Chondrocyte (in vitro differentiated cells): ENCODE results near the gene GRAMD2B. TPM values are rescaled to one million over a fixed set of nuclear protein-coding genes. Genes with fewer than 3 reads are reported as not detected.

ENCODE experiments used
- DNase-seq: peaks from one replicate; pipeline ENCODE4 v3.0.0; 2021; ENCODE audit warnings: mixed read lengths, low spot score
- H3K27ac Mint-ChIP-seq: one replicate; pipeline ENCODE4 v1.8.0; 2021; ENCODE audit warnings: mild to moderate bottlenecking, moderate library complexity, mixed read lengths; ENCODE audit not compliant: unreplicated experiment
- H3K27me3 Mint-ChIP-seq: 2 replicates; pipeline ENCODE4 v1.8.0; 2021; ENCODE audit warnings: low read depth, mixed read lengths
- H3K36me3 Mint-ChIP-seq: 2 replicates; pipeline ENCODE4 v1.8.0; 2021; ENCODE audit warnings: low read depth, mixed read lengths
- H3K4me1 Mint-ChIP-seq: 2 replicates; pipeline ENCODE4 v1.8.0; 2021; ENCODE audit warnings: low read depth, mild to moderate bottlenecking, mixed read lengths
- H3K4me3 Mint-ChIP-seq: one replicate; pipeline ENCODE4 v1.8.0; 2021; ENCODE audit warnings: mild to moderate bottlenecking, moderate library complexity, mixed read lengths; ENCODE audit not compliant: unreplicated experiment
- H3K9me3 Mint-ChIP-seq: 2 replicates; pipeline ENCODE4 v1.8.0; 2021; ENCODE audit warnings: low read depth, mixed read lengths
- CTCF ChIP-seq: fragments of 200-600 bp; sonication (generic); IDR thresholded peaks from 2 replicates; pipeline ENCODE4 v1.5.0; 2021; ENCODE audit warnings: antibody characterized with exemption, mild to moderate bottlenecking, moderate library complexity
- total RNA-seq: library from RNA; stranded (reverse); gene quantifications from 3 replicates; pipeline ENCODE4 v1.2.1, GENCODE V29; 2021

GRAMD2B gene
- total RNA-seq, 1 donor from 2014 or later, result 72.4 TPM

- Mint-ChIP-seq H3K9me3 (no peaks in the 10 kb centered on the region), H3K27ac (no peak overlapping the region), H3K4me1 (peaks cover 38% of the 10 kb centered on the region), H3K27me3 (no peaks in the 10 kb centered on the region), H3K36me3 (no peaks in the 10 kb centered on the region), H3K4me3 (no peak overlapping the region)
- TF ChIP-seq CTCF, result no peak
- DNase-seq, result no peak
Observed at GRCh38 chr5:126513302-126513701, 90.1 kb downstream of the GRAMD2B start.

- no peak for DNase-seq
- no peaks in the 10 kb centered on the region for H3K36me3 Mint-ChIP-seq
- H3K27me3 Mint-ChIP-seq, result no peaks in the 10 kb centered on the region
- H3K9me3 Mint-ChIP-seq, result no peaks in the 10 kb centered on the region
- TF ChIP-seq CTCF, result no peak
- no peak overlapping the region for H3K27ac Mint-ChIP-seq
- H3K4me1 Mint-ChIP-seq, result peaks cover 36% of the 10 kb centered on the region
- no peak overlapping the region for H3K4me3 Mint-ChIP-seq
Observed at GRCh38 chr5:126513703-126514102, 90.5 kb downstream of the GRAMD2B start.

GRCh38 chr5:126514131-126514557 is 90.9 kb downstream of the GRAMD2B start:
- Mint-ChIP-seq H3K27me3 (no peaks in the 10 kb centered on the region), H3K9me3 (no peaks in the 10 kb centered on the region), H3K4me1 (peaks cover 31% of the 10 kb centered on the region), H3K36me3 (no peaks in the 10 kb centered on the region), H3K4me3 (no peak overlapping the region), H3K27ac (no peak overlapping the region)
- no peak for DNase-seq
- TF ChIP-seq CTCF, result no peak

- H3K4me3 Mint-ChIP-seq, result no peak overlapping the region
- no peaks in the 10 kb centered on the region for H3K27me3 Mint-ChIP-seq
- H3K27ac Mint-ChIP-seq, result no peak overlapping the region
- H3K9me3 Mint-ChIP-seq, result no peaks in the 10 kb centered on the region
- TF ChIP-seq CTCF, result no peak
- H3K36me3 Mint-ChIP-seq, result no peaks in the 10 kb centered on the region
- no peak for DNase-seq
- H3K4me1 Mint-ChIP-seq, result peaks cover 32% of the 10 kb centered on the region
Observed at GRCh38 chr5:126514558-126515141, 91.4 kb downstream of the GRAMD2B start.

GRCh38 chr5:126515337-126515736 is 92.1 kb downstream of the GRAMD2B start:
- no peak for TF ChIP-seq CTCF
- no peaks in the 10 kb centered on the region for H3K9me3 Mint-ChIP-seq
- no peaks in the 10 kb centered on the region for H3K36me3 Mint-ChIP-seq
- no peaks in the 10 kb centered on the region for H3K27me3 Mint-ChIP-seq
- peaks cover 39% of the 10 kb centered on the region for H3K4me1 Mint-ChIP-seq
- H3K4me3 Mint-ChIP-seq, result no peak overlapping the region
- no peak overlapping the region for H3K27ac Mint-ChIP-seq
- no peak for DNase-seq
